ENCODE measurements around the gene PYY.
"Not testable (repeated sequence)": the region's sequence is repeated elsewhere in the genome, so short reads cannot be mapped to it uniquely, and the experiment has no call there.

PYY gene

GRCh38 chr17:43945074-43945829 is 8.5 kb downstream of the PYY start:
- no peak for DNase-seq

GRCh38 chr17:43942051-43942685 is 11.6 kb downstream of the PYY start, which contains the start of gene PPY:
Gene PPY, minus strand, starts transcription at chr17:43942476. Its CDS starts 822 bp downstream, at chr17:43941654.
- DNase-seq: no peak

DNA sequence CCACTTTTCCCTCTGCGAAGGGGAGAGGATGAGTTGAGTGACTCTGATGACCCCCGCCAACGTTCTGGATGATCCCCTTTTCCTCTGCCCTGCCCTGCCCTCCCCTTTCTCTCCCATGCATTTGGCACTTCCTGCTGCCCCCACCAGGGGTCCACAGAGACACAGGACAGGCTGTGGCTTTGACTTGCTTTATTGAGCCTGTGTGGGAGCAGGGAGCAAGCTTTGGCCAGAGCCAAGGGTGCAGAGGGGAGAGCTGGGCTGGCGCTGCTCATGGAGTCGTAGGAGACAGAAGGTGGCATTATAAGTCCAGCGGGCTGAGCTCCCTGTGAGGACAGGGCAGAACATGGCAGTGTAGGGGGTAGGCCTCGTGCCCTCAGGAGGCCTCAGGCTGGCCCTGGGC is 13.1 kb downstream of the PYY start:
- DNase-seq: peak; percentile 62

DNA sequence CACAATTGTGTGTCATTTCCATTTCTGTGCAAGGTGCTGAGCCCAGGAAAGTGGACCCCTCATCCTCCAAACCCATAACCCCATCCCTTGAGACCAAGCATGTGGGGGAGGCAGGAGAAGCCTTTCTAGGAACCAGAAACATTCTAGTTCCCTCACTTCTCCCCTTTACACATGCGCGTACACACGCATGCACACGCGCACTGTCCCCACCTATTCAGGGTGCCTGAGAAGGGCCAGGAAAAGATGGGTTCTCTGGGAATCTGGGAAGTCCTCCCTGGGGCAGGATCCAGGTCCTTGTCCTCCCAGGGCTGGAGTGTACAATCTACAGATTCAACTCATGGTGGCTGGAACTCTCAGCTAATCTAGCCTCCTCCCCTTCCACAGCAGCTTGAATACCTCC is 13.9 kb downstream of the PYY start:
- DNase-seq: no peak

DNA sequence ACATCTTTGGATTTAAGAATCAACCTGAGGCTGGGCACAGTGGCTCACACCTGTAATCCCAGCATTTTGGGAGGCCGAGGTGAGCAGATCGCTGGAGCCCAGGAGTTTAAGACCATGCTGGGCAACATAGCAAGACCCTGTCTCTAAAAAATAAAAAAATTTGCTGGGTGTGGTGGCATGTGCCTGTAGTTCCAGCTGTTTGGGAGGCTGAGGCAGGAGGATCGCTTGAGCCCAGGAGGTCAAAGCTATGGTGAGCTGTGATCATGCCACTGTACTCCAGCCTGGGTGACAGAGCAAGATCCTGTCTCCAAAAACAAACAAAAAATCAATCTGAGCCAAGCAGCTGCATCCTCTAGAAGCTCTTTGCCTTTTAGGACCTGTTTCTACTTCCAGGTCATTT is 14.3 kb downstream of the PYY start:
- not testable (repeated sequence) for DNase-seq

- DNase-seq: no peak
Observed at GRCh38 chr17:43938838-43939182, 14.9 kb downstream of the PYY start.

GRCh38 chr17:43936434-43936833 is 17.3 kb downstream of the PYY start:
- DNase-seq: no peak

- peak; percentile 64 for DNase-seq
Observed at GRCh38 chr17:43935926-43936261, 17.8 kb downstream of the PYY start.

GRCh38 chr17:43935204-43935925 is 18.4 kb downstream of the PYY start:
- no peak for DNase-seq

DNA sequence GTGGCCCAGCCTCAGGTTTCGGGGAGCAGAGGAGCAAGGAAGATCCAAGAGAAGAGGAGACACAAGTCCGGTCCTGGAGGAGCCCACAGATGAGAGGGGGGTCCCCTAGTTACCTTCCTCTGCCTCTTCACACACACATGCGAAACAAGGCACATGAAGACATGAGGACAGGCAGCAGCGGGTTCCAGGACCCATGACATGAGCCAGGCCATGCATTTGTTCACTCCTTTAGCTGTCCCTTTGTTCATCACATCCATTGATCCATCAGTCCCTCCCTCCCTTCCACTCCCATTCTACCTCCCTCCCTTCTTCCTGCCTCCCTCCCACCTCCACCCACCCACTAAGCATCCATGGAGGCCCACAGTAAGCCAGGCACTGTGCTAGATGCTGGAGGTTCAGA is 20.8 kb downstream of the PYY start:
- no peak for DNase-seq

DNA sequence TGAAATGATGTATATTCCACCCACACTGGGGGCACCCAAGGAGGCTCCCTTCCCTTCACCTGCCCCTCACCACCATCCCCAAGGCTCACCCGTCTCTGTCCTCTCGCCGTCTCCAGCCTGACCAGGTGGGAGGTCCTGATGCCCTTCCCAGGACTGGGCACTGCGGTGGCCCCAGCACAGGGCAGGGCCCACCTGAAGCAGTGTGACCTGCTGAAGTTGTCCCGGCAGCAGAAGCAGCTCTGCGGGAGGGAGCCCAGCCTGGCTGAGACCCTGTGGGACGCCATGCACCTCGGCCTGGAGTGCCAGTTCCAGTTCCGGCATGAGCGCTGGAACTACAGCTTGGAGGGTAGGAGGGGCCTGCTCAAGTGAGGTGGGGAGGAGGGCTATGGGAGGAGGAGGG is 21.4 kb downstream of the PYY start:
- DNase-seq: no peak

DNA sequence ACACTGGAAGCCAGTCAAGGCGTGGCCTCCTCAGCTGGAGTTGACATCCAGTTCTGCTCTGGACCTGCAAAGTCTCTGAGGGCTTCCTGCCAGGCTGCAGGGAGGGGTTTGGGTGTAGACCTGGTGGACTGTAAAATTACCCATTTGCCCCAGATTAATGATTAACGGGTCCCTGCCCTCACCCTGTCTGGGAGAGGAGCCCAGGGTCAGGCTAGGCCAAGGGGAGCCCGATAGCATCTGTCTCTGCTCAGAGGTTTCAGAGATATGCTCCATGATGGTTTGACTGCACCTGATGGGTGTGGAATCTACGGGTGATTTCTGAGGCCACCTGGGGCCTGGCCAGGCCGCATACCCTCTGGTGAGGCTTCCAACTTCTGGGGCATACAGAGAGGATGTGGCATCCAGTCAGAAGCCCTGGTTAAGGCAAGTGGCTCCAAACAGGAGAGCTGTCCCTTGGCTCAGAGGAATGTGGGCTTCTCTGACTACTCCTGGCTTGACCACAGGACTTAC is 22.6 kb downstream of the PYY start:
- DNase-seq: peak; percentile 53

GRCh38 chr17:43928609-43929008 is 25.1 kb downstream of the PYY start:
- no peak for DNase-seq

DNA sequence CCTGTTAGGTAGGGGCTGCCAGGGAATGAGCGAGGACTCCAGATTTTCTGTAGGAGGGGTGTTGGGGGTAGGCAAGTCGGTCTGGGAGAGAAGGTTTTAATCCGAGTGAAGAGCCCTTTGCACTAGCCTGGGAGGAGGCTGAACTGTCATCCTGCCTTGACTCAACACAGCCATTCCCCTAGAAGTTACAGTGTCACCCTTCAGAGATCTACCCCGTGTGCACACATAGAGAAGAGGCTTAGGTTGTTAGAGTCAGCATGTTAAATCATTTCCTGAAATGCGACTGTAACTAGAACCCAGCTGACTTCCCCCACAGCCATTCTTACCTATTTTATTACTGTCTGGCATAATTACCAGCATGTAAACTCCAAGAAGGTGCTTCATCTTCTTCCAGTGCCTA is 25.8 kb downstream of the PYY start:
- DNase-seq: not testable (repeated sequence)

- DNase-seq: peak; percentile 56
Observed at GRCh38 chr17:43927060-43927864, 26.5 kb downstream of the PYY start.

DNA sequence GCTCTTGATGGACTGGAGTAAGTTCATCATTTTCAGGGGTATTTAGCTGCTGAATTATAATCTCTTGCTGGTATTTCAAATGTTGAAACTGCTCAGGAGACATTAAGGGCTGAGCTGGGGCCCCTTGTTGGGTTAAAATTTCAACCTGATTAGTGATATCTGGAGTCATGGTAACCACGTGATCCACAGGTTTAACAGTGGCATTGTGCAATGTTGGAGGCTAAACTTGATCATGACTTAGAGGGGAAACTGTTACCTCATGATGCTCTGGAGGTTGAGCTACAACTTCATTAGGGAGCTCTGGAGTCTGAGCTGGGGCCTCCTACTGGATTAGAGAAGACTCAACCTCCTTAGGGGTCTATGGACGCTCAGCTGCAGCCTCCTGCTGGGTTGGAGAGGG is 29.2 kb downstream of the PYY start:
- DNase-seq: no peak

DNA sequence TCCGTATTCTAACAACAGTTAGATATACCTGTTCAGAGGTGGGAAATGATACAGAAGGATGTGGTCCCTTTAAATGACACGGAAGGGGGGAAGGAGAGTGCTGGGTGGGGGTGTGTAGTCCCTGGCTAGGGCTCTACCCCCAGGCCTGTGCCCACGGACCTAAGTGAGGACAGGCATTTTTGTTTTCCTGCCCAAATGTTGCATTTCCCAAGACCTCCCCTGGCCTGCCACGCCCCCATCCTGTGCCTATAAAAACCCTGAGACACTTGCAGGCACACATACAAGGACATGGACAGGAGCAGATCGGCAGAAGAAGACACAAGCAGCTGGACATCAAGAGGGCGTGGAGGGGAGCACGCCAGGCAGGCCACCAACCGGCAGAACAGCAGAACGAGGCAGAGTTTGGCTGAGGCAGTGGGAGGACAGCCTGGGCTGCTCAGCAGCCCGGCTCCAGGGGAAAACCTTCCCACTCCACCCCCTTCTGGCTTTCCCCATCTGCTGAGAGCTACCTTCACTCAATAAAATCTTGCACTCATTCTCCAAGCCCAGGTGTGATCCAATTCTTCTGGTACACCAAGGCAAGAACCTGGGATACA is 33.1 kb downstream of the PYY start:
- no peak for DNase-seq

DNA sequence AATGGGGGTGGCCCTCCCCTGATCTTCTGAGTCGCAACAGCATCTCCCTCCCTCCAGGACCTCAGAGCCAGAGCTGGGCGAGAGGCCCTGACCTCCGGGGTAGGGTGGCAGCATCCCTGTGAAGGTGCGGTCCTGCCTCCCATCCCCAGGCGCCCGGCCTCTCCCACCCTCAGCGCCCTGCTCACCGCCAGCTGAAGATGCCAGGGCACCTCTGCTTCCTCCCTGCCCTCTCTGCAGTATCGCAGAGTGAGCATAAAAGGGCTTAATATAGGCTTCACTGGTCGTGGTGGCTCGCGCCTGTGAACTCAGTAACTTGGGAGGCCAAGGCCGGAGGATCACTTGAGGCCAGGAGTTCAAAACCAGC is 35.7 kb downstream of the PYY start:
- no peak for DNase-seq

GRCh38 chr17:43917348-43918025 is 36.3 kb downstream of the PYY start:
- DNase-seq: no peak

DNA sequence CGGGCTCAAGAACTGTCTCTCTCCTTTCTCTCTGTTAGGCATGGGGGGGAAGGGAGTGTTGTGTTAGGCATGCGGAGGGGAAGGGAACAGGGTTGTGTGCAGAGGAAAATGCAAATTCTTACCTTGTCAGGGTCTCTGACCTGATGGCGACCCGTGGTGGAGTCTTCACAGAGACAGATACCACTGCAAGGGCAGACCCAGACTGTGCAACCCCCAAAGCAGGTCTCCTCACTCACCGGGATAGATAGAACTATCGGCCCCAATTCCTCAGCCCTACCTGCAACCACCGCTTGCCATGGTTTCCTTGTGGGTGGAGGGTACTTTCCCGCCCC is 36.8 kb downstream of the PYY start:
- no peak for DNase-seq

DNA sequence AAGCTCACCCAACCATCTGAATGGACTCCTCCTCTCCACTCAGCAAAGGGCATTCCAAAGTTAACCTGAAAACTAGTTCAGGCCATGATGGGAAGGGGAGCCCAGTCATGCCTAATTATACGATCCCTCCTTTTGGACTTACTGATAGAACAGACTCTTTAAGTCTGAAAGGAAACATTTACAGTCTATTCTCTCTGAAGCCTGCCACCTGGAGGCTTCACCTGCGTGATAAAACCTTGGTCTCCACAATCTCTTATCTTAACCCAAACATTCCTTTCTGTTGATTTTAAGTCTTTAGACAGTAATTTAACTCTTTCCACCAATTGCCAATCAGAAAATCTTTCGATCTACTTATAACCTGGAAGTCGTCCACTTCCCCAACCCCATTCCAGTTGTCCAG is 37.4 kb downstream of the PYY start:
- DNase-seq: no peak

DNA sequence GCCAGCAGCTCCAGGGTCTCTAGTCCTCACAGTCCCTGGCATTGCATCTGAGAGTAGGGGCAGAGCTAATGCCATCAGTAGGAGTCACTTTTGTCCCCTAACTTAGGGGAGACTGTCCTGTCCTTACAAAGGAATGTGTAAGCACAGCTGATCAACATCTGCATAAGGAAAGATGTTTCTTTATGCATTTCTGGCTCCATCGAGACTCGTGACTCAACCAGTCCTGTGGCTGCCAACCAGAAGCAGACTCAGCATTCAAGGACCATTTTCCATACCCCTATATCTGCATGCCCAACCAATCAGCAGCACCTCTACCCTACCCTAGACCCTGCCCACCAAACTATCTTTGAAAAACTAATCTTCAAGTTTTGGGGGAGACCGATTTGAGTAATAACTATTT is 38.2 kb downstream of the PYY start:
- DNase-seq: no peak
